ENCODE measurements around the gene JPH4. TPM values are rescaled to one million over a fixed set of nuclear protein-coding genes. Genes with fewer than 3 reads are reported as not detected.

The JPH4 gene
- total RNA-seq, 2 donors from 2014 or later = 0.52 to 0.99 TPM

DNA sequence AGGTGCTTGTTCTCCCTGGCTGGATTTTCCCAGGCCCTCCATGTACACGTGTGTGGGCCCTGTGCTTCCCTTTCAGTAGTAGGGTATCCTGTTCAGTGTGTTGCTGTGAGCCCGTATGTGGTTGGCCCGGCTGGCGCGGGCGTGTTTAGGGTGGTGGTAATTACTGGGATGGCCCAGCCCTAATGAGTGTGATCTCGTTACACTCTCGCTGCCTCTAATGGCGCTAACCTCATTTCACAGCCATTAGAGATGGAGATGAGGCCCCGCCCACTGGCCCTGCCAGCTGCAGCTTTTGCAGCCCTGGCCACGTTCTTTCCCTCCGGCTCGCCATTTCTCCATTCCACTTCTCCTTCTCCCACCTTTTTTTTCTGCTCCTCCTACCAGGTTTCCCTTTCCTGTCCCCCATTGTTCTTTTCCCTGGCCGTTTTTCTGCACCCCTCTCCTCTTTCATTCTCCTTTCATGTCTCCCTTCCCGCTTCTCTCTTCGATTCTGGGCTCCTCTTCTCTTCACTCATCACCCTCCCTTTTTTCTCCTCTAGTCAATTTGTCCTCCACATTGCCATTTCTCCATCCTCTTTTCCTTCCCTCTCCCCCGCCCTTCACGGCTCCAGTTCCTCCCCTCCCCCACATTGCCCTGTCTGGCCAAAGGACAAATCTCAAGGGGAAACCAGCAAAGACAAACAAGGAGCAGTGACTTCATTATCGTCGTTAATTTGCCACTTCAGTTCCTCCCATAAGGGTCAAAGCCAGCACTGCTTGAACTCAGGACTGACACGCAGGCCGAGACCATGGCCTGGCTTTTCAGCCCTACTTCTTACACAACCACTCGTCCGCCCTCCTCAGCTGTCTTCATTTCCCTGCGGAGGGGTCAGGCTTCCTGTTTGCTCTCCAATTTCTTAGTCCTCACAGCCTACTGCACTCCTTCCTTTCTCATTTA, 33.8 kb downstream of the JPH4 start:
- TF ChIP-seq, protein P1, sequence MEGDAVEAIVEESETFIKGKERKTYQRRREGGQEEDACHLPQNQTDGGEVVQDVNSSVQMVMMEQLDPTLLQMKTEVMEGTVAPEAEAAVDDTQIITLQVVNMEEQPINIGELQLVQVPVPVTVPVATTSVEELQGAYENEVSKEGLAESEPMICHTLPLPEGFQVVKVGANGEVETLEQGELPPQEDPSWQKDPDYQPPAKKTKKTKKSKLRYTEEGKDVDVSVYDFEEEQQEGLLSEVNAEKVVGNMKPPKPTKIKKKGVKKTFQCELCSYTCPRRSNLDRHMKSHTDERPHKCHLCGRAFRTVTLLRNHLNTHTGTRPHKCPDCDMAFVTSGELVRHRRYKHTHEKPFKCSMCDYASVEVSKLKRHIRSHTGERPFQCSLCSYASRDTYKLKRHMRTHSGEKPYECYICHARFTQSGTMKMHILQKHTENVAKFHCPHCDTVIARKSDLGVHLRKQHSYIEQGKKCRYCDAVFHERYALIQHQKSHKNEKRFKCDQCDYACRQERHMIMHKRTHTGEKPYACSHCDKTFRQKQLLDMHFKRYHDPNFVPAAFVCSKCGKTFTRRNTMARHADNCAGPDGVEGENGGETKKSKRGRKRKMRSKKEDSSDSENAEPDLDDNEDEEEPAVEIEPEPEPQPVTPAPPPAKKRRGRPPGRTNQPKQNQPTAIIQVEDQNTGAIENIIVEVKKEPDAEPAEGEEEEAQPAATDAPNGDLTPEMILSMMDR (IDR thresholded peaks at IDR 0.05) = no peak
- no peak for TF ChIP-seq POLR2A (IDR thresholded peaks at IDR 0.05)
- ATAC-seq (no peak), DNase-seq (no peak)
- Histone ChIP-seq H3K4me1 (no peaks in the 10 kb centered on the region), H3K36me3 (replicated peaks in 1 of 2; ENCODE audit: insufficient read depth in 1 of 2, low read depth in 2 of 2) (no peaks in the 10 kb centered on the region), H3K4me3 (no peak overlapping the region), H3K27ac (no peak overlapping the region), H3K27me3 (no peaks in the 10 kb centered on the region), H3K9me3 (no peaks in the 10 kb centered on the region)
- 67 to 71% methylated on average over 24 to 25 of the region's 25 CpGs for WGBS, 2 donors
- intact Hi-C loops (cut with DNase I) = no loop called here

DNA sequence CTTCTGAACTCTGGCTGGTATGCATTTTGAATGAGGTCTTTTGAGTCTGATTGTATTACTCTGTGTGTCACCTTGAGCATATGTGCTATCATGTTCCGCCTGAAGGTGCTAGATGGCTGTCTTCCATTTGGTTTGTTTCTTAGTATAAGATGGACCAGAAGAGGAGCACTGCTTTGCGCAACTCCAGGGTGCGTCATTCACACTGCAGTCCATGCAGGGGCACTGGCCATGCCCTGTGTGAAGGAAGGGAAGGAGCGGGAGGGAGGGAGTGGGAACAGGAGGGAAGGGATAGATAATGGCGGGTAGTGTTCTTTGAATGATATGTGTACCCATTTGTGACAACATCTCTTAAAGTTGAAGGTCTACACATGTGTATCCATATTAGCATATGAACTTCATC, 35.2 kb downstream of the JPH4 start:
- WGBS, 2 donors = 89 to 98% methylated on average over 5 of the region's 5 CpGs
- no peaks in the 10 kb centered on the region for H3K4me1 ChIP-seq
- H3K27me3 ChIP-seq = no peaks in the 10 kb centered on the region
- ATAC-seq (no peak), DNase-seq (no peak)
- no peak for TF ChIP-seq POLR2A (IDR thresholded peaks at IDR 0.05)
- TF ChIP-seq, protein P1 (IDR thresholded peaks at IDR 0.05) = no peak
- no peaks in the 10 kb centered on the region for H3K9me3 ChIP-seq
- H3K27ac ChIP-seq = no peak overlapping the region
- no peak overlapping the region for H3K4me3 ChIP-seq
- H3K36me3 ChIP-seq (replicated peaks in 1 of 2; ENCODE audit: insufficient read depth in 1 of 2, low read depth in 2 of 2) = no peaks in the 10 kb centered on the region
- intact Hi-C loops (cut with DNase I) = no loop called here

DNA sequence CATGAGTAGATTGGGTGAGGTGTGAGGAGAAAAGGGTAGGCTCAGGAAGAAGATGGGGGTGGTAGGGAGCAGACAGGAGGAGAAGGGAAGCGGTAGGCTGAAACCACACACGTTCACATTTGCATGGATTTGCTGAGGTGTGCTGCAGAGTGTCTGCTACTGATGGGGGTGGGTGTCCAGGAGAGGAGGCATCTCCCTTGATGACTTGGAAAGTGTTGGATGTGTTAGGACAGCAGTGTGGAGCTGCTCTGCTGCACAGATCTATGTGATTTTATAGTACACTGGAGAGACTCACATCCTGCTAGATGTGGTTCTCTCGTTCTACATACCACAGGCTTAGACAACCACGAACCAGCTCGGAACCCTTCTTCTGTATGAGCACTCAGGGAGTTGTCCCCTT, 36.3 kb downstream of the JPH4 start:
- Histone ChIP-seq H3K4me3 (no peak overlapping the region), H3K9me3 (no peaks in the 10 kb centered on the region), H3K36me3 (replicated peaks in 1 of 2; ENCODE audit: insufficient read depth in 1 of 2, low read depth in 2 of 2) (no peaks in the 10 kb centered on the region), H3K4me1 (no peaks in the 10 kb centered on the region), H3K27ac (no peak overlapping the region), H3K27me3 (no peaks in the 10 kb centered on the region)
- DNase-seq (no peak), ATAC-seq (no peak)
- intact Hi-C loops (cut with DNase I) = no loop called here
- TF ChIP-seq POLR2A (IDR thresholded peaks at IDR 0.05) = no peak
- TF ChIP-seq, protein P1 (IDR thresholded peaks at IDR 0.05) = no peak
- WGBS, 2 donors = 72 to 95% methylated on average over 5 of the region's 5 CpGs

DNA sequence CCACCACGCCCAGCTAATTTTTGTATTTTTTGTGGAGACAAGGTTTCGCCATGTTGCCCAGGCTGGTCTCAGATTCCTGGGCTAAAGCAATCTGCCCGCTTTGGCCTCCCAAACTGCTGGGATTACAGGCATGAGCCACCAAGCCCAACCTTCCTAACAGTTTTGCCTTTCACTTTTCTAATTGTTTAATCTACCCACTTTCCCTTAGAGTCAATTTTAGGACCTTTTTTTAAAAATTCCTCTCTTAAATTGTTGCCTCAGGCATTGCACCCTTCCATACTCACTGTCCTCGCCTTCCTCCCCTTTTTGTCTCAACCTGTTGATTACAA, 38.5 kb downstream of the JPH4 start:
- Histone ChIP-seq H3K36me3 (replicated peaks in 1 of 2; ENCODE audit: insufficient read depth in 1 of 2, low read depth in 2 of 2) (no peaks in the 10 kb centered on the region), H3K4me3 (no peak overlapping the region), H3K27ac (no peak overlapping the region), H3K27me3 (no peaks in the 10 kb centered on the region), H3K9me3 (no peaks in the 10 kb centered on the region), H3K4me1 (no peaks in the 10 kb centered on the region)
- intact Hi-C loops (cut with DNase I) = no loop called here
- TF ChIP-seq POLR2A (IDR thresholded peaks at IDR 0.05) = no peak
- TF ChIP-seq, protein P1 (IDR thresholded peaks at IDR 0.05) = no peak
- WGBS, 2 donors = 65 to 68% methylated on average over 4 of the region's 4 CpGs
- ATAC-seq (no peak), DNase-seq (no peak)

Measured in body of pancreas (tissue), 4 donors.